ENCODE results near the gene CNP. TPM values are rescaled to one million over a fixed set of nuclear protein-coding genes. Genes with fewer than 3 reads are reported as not detected.

CNP gene
- total RNA-seq (50.6 and 60.4 TPM in 2 replicates), polyA plus RNA-seq (57.7 and 59.9 TPM in 2 replicates), polyA minus RNA-seq (ENCODE audit: low replicate concordance) (390 and 485 TPM in 2 replicates)
- polyA plus RNA-seq (2012) = 84.1 and 95.5 TPM in 2 replicates

DNA sequence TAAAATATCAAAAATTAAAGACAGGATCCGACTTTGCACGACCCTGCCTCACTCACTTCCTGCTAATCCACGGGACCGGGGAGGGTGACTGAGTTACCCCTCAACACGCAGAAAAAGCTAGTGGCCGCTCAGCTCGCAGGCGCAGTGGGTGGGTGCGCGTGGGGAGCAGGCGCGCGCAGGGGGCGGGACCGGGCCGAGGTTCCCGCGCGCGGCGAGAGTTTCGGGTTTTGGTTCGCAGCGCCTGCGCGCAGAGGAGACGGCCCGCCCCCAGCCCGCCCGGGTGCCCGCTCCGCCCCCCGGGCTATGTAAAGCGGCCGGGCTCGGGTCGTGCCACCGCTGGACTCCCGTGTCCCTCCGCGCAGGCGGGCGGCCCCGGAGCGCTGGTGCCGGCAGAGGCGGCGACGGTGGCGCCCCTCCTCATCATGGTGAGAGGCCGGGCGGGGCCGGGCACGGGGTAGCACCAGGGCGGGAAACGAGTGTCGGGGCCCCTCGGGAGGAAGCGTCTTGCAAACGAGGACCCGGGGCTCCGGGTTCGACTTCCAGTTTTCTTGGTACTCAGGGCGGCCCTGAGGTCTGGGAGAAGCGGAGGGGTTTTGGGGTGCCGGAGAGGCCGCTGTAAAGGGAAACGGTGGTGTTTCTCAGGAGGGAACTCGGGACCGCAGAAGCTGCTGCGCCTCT lies at the start of gene CNP:
CNP (plus strand) TSS at position 333 of the 678 bp plus-strand sequence; CDS start at position 423, 90 bp downstream.
- H3K4me1 ChIP-seq (ENCODE audit: control insufficient read depth, extremely low read depth, insufficient read depth, low read length) = peaks cover 6% of the 10 kb centered on the region
- peak within 1 kb of the TSS; percentile 42 for H2AFZ ChIP-seq (ENCODE audit: low read length)
- peak; percentile 89 to 90 for DNase-seq (ENCODE audit: low read depth in 2 of 2)
- TF ChIP-seq EZH2 (IDR thresholded peaks at IDR 0.05; ENCODE audit: low read length, missing control alignments) = no peak
- TF ChIP-seq CTCF (conservative IDR thresholded peaks at IDR 0.05 in 1 of 2, IDR thresholded peaks at IDR 0.05 in 1 of 2; ENCODE audit: low read depth in 1 of 2, low read length in 2 of 2) = no peak
- H3K9ac ChIP-seq (ENCODE audit: insufficient read depth, low read length) = peak within 1 kb of the TSS; percentile 85
- no peaks in the 10 kb centered on the region for H3K27me3 ChIP-seq (ENCODE audit: control insufficient read depth, insufficient read depth, low read length)
- peaks cover 8% of the 10 kb centered on the region for H3K36me3 ChIP-seq (ENCODE audit: control insufficient read depth, insufficient read depth, low read length)
- H3K4me2 ChIP-seq (ENCODE audit: extremely low read depth, insufficient read depth, low read length) = peak within 1 kb of the TSS; percentile 98
- no peaks in the 10 kb centered on the region for H3K9me3 ChIP-seq (ENCODE audit: control insufficient read depth, insufficient read depth, low read depth, low read length)
- peak within 1 kb of the TSS; percentile 80 to 97 (median 86) for H3K4me3 ChIP-seq (replicated peaks in 1 of 4; ENCODE audit: control extremely low read depth in 1 of 4, insufficient read depth in 1 of 4, low read depth in 3 of 4, low read length in 4 of 4)
- no peaks in the 10 kb centered on the region for H4K20me1 ChIP-seq (ENCODE audit: control insufficient read depth, extremely low read depth, insufficient read depth, low read length)
- H3K27ac ChIP-seq (ENCODE audit: insufficient read depth, low read length) = peak within 1 kb of the TSS; percentile 73
- peaks cover 31% of the 10 kb centered on the region for H3K79me2 ChIP-seq (ENCODE audit: control insufficient read depth, insufficient read depth, low read length)

DNA sequence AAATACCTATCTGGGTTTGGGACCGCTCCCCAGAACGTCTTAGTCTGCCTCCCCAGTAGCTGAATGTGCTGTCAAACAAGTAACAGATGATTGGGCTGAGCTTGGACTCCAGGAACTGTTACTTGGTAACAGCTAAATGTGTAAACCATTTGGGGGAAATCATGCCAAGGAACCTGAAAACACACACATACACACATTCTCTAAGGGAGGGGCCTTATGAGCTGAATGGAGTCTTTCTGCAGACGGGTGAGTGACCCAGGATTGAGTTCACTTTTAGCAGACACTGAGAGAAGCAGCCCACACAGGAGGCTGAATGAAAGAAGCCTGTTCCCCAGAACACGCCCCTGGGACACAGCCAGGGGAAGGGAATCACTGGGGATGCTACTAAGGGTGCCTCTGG lies 49.4 kb upstream of the CNP start:
- H3K27me3 ChIP-seq (ENCODE audit: control insufficient read depth, insufficient read depth, low read length) = no peaks in the 10 kb centered on the region
- peak overlapping the region; percentile 74 to 95 (median 84) for H3K4me3 ChIP-seq (replicated peaks in 1 of 4; ENCODE audit: control extremely low read depth in 1 of 4, insufficient read depth in 1 of 4, low read depth in 3 of 4, low read length in 4 of 4)
- H3K9me3 ChIP-seq (ENCODE audit: control insufficient read depth, insufficient read depth, low read depth, low read length) = no peaks in the 10 kb centered on the region
- H3K27ac ChIP-seq (ENCODE audit: insufficient read depth, low read length) = peak overlapping the region; percentile 90
- DNase-seq (ENCODE audit: low read depth in 2 of 2) = peak; percentile 61 to 79
- TF ChIP-seq CTCF (conservative IDR thresholded peaks at IDR 0.05 in 1 of 2, IDR thresholded peaks at IDR 0.05 in 1 of 2; ENCODE audit: low read depth in 1 of 2, low read length in 2 of 2) (no peak), EZH2 (IDR thresholded peaks at IDR 0.05; ENCODE audit: low read length, missing control alignments) (no peak)
- H3K79me2 ChIP-seq (ENCODE audit: control insufficient read depth, insufficient read depth, low read length) = peaks cover 65% of the 10 kb centered on the region
- no peak overlapping the region for H2AFZ ChIP-seq (ENCODE audit: low read length)
- H3K4me1 ChIP-seq (ENCODE audit: control insufficient read depth, extremely low read depth, insufficient read depth, low read length) = peaks cover 39% of the 10 kb centered on the region
- no peaks in the 10 kb centered on the region for H4K20me1 ChIP-seq (ENCODE audit: control insufficient read depth, extremely low read depth, insufficient read depth, low read length)
- H3K36me3 ChIP-seq (ENCODE audit: control insufficient read depth, insufficient read depth, low read length) = peaks cover 15% of the 10 kb centered on the region
- H3K4me2 ChIP-seq (ENCODE audit: extremely low read depth, insufficient read depth, low read length) = peak overlapping the region; percentile 79
- peak overlapping the region; percentile 1 for H3K9ac ChIP-seq (ENCODE audit: insufficient read depth, low read length)

- peak; percentile 37 to 38 for DNase-seq (ENCODE audit: low read depth in 2 of 2)
- H2AFZ ChIP-seq (ENCODE audit: low read length) = no peak overlapping the region
Measured at GRCh38 chr17:41917679-41918313, 48.8 kb upstream of the CNP start.

More at GRCh38 chr17:41917679-41918313, 48.8 kb upstream of the CNP start:
- peak overlapping the region; percentile 90 for H3K27ac ChIP-seq (ENCODE audit: insufficient read depth, low read length)
- peaks cover 59% of the 10 kb centered on the region for H3K79me2 ChIP-seq (ENCODE audit: control insufficient read depth, insufficient read depth, low read length)
- H3K4me1 ChIP-seq (ENCODE audit: control insufficient read depth, extremely low read depth, insufficient read depth, low read length) = peaks cover 33% of the 10 kb centered on the region
- no peak for TF ChIP-seq CTCF (conservative IDR thresholded peaks at IDR 0.05 in 1 of 2, IDR thresholded peaks at IDR 0.05 in 1 of 2; ENCODE audit: low read depth in 1 of 2, low read length in 2 of 2)
- no peak for TF ChIP-seq EZH2 (IDR thresholded peaks at IDR 0.05; ENCODE audit: low read length, missing control alignments)
- peak overlapping the region; percentile 79 for H3K4me2 ChIP-seq (ENCODE audit: extremely low read depth, insufficient read depth, low read length)
- peak overlapping the region; percentile 74 to 95 (median 84) for H3K4me3 ChIP-seq (replicated peaks in 1 of 4; ENCODE audit: control extremely low read depth in 1 of 4, insufficient read depth in 1 of 4, low read depth in 3 of 4, low read length in 4 of 4)
- no peaks in the 10 kb centered on the region for H3K9me3 ChIP-seq (ENCODE audit: control insufficient read depth, insufficient read depth, low read depth, low read length)
- H3K27me3 ChIP-seq (ENCODE audit: control insufficient read depth, insufficient read depth, low read length) = no peaks in the 10 kb centered on the region
- H3K36me3 ChIP-seq (ENCODE audit: control insufficient read depth, insufficient read depth, low read length) = peaks cover 10% of the 10 kb centered on the region
- H4K20me1 ChIP-seq (ENCODE audit: control insufficient read depth, extremely low read depth, insufficient read depth, low read length) = no peaks in the 10 kb centered on the region
- H3K9ac ChIP-seq (ENCODE audit: insufficient read depth, low read length) = peak overlapping the region; percentile 89

Data from fibroblast of lung (primary cell).